GM11168 (cell line): Measurements from ENCODE around the gene TMEM106C.

Experiments
- in situ Hi-C: fragments of 300-500 bp; cut with MboI; formaldehyde crosslinking; loops from one replicate; pipeline ENCODE4 v1.12.0; 2022; ENCODE audit warnings: low sequenced_read_pairs; ENCODE audit not compliant: unreplicated experiment

TMEM106C gene

GRCh38 chr12:47991106-47992061 lies 28.0 kb downstream of the TMEM106C start:
- in situ Hi-C loops = no loop called here

GRCh38 chr12:47992776-47993175 lies 29.4 kb downstream of the TMEM106C start:
- in situ Hi-C loops = no loop called here

- in situ Hi-C loops = no loop called here
Measured at GRCh38 chr12:47993491-47993890, 30.1 kb downstream of the TMEM106C start.

DNA sequence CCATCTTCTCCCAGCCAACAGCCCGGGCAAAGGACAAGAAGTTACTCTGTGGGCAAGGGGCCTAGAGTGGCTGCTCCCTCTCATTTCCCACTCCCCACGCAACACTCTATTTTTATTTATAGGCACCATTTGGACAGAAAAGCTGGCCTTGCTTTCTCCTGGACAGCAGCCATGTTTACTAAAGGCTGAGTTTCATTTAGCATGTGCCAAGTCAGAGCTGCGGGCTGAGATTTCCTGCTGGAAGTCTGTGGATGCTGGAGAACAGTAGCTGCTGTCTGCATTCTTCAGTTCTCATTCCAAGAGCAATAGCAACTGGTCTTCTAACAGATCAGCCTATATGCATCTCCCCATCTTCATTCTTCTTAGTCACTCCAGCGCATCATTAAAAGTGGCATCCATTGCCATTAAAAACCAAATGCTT lies 32.6 kb downstream of the TMEM106C start:
- in situ Hi-C loops = no loop called here

DNA sequence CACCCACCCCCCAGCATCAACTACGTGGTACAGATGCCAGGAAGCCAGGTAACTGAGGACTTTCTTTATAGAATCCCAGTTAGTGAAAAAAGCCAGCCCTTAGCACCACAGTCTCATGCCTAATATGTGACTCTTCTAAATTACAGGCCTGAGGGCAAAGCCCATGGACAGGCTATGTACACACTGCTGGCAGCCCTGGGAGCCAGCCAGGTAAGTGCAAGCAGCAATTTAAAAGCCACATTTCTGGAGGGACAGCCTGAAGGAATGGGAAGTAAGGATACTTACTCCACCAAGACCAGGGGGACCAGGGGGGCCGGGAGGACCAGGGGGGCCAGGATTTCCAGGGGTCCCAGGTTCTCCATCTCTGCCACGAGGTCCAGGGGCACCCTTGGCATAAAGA lies 33.9 kb downstream of the TMEM106C start:
- in situ Hi-C loops = no loop called here

- in situ Hi-C loops = no loop called here
Measured at GRCh38 chr12:47999816-48000215, 36.4 kb downstream of the TMEM106C start.

GRCh38 chr12:48000878-48001504 lies 37.6 kb downstream of the TMEM106C start:
- in situ Hi-C loops = no loop called here

GRCh38 chr12:48001505-48002413 lies 38.4 kb downstream of the TMEM106C start:
- in situ Hi-C loops = no loop called here

- in situ Hi-C loops = no loop called here
Measured at GRCh38 chr12:48002414-48002730, 39.0 kb downstream of the TMEM106C start.

GRCh38 chr12:48002773-48003218 lies 39.4 kb downstream of the TMEM106C start:
- in situ Hi-C loops = no loop called here

DNA sequence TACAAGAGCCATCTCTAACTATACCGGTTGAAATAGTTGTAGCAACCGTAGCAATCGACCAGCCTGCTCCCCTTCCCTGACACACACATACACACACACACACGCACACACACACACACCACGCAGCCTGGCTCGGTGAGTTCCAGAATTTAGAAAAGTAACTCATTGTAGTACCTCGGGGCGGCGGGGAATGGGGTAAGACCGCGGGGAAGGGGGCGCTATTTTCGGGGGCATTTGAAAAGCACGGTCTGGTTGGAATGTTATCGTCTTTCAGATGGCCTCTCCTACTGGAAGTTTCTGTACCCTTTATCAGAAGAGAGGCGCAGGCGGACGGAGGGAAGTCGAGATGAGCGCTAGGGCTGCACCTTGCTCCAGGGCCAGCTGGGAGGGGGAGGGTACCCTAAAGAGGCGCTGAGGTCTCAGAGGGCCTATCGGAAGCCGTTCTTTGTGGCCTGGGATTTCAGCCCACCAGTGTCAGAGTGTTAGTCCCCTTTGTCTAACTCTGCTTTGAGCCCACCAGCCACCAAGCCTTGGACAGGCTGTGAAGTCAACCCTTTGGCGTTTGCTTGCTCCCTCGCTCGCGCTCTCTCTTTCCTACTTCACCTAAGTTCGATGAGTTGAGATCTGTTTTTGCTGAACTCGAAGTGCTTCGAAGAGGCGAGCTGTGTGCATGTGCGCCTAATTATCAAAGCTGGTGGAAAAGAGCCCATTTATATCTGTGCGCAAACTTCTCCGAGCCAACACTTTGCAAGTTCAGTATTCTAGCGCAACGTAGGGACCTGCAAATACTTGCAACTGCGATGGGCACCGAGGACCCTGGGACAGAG lies 40.0 kb downstream of the TMEM106C start:
- in situ Hi-C loops = no loop called here

DNA sequence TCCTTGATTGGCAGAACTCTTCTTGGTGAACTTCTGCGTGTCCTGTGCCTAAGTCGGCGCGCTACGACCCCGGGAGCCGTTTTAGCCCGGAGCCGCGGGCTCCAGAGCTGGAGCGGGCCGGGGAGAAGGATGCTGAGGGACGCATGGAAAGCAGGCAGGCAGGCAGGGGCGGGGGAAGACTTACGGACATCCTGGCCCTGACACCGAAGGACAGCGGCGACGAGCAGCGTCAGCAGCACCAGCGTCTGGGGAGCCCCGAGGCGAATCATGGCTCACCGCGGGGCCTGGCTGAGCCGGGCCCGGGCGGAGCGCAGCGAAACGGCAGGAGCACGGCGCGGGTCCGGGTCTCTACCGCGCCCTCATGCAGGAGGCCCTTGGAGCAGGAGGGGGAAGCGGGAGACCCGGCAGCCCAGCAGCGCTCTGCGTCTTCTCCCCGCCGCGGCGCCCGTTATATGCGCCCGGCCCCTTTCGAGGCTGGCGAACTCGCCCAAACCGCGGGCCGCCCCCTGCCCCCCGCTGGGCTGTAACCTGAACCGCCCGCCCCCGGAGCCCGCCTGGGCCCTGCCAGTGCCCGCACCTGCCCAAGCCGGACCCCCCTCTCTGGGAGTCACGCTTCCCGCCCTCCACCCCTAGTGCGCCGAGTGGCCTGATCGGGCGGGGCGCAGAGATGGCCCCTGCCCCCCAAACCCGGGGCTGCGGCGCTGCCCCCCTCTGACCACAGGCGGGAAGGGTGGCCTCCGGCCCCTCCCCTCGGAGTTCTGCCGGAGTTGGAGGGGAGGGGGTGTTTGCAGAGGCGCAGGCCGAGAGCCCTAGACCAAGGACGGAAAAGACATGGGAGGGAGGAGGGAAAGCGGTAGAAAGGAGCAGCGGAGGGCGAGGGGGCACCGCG lies 40.9 kb downstream of the TMEM106C start, which contains the start of gene COL2A1:
TSS of gene COL2A1 (minus strand) at position 424 of the 889 bp plus-strand sequence. CDS start at position 269, 155 bp downstream.
- in situ Hi-C loops = no loop called here

- in situ Hi-C loops = no loop called here
Measured at GRCh38 chr12:48005001-48005749, 41.8 kb downstream of the TMEM106C start.

GRCh38 chr12:48005750-48006021 lies 42.3 kb downstream of the TMEM106C start:
- in situ Hi-C loops = no loop called here

- in situ Hi-C loops = no loop called here
Measured at GRCh38 chr12:48007206-48007605, 43.8 kb downstream of the TMEM106C start.

DNA sequence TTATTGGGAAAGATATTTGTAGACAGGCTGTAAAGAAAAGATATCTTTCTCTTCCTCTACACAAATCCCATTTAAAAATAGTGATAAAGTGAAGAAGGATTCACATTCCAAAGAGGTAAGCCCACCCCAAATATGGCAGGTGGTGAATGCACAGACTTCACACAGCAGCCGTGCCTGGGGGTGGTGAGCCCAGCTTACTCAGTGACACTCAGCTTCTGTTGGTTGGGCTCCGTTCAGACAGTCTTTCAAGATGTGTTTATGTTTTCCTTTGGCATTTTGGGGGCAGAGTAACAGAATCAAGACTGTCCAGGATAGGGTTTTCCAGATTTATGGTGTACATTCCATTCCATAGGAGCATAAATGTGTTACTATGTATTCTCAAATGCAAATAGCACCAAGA lies 45.0 kb downstream of the TMEM106C start:
- in situ Hi-C loops = no loop called here

DNA sequence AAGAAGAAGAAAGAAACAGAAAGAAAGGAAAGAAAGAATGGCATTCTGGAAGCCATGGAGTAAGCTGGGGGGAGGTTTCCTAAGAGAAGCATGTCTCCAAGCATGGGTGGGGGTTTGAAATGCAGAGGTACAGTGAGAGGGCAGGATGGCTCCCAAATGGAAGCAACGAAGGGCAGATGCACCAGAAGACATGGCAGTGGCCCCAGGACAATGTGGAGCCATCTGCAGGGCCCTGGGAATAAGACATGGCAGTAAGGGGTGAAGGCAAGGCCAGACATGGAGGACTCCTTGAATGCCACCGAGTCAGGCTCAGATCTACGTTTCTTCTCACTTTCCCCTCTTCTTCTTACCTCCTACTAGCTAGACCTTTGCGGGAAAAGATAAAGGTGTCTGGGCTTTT lies 45.6 kb downstream of the TMEM106C start:
- in situ Hi-C loops = no loop called here

DNA sequence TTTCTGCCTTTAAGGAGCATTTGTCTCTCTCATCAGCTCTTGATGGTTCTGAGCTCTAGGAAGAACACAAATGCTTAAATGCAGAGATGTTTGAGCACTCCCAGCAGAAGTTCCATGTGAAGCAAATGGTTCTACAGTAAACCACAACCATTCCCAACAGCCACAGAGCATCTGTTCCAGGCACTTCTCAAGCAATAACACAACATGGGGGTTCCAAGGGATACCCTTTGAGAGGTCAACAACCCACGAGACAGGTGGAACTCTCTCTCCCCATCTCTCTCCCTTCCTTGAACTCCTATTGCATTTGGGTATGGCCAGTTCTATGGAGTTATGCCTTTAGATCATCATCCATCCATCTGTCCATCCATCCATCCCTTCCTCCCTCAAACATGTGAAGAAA lies 46.1 kb downstream of the TMEM106C start:
- in situ Hi-C loops = no loop called here
